HepG2 (cell line): ENCODE data around the gene FALEC. TPM values are rescaled to one million over a fixed set of nuclear protein-coding genes. Genes with fewer than 3 reads are reported as not detected.
A peak's percentile ranks its signal among the peaks of the same experiment; 100 is the strongest.

ENCODE experiments used
- DBP ChIP-seq: sonication (generic); formaldehyde crosslinking; IDR thresholded peaks from 2 replicates; pipeline ENCODE4 v1.4.0; 2020; ENCODE audit warnings: missing genetic modification reagents; ENCODE audit errors: not compliant biosample characterization
- DNMT1 ChIP-seq: sonication (generic); formaldehyde crosslinking; IDR thresholded peaks from 2 replicates; pipeline ENCODE4 v1.5.1; 2020; ENCODE audit warnings: mild to moderate bottlenecking, missing genetic modification reagents
- ELK4 ChIP-seq: sonication (generic); formaldehyde crosslinking; IDR thresholded peaks from 2 replicates; pipeline ENCODE4 v1.9.0; 2021; ENCODE audit warnings: missing genetic modification reagents, borderline replicate concordance
- GABPB1 ChIP-seq: IDR thresholded peaks from 2 replicates; pipeline ENCODE4 v1.6.1; 2016; ENCODE audit warnings: mild to moderate bottlenecking, missing genetic modification reagents, moderate library complexity, missing compliant biosample characterization
- GRHL1 ChIP-seq: sonication (generic); formaldehyde crosslinking; conservative IDR thresholded peaks from 2 replicates; pipeline ENCODE4 v1.8.0; 2022; ENCODE audit warnings: missing genetic modification reagents
- HNF1B ChIP-seq: sonication (generic); formaldehyde crosslinking; IDR thresholded peaks from 2 replicates; pipeline ENCODE4 v1.5.1; 2020; ENCODE audit warnings: mild to moderate bottlenecking, moderate library complexity, missing genetic modification reagents
- KDM5B ChIP-seq: sonication (generic); formaldehyde crosslinking; IDR thresholded peaks from 2 replicates; pipeline ENCODE4 v1.4.0; 2020; ENCODE audit warnings: missing genetic modification reagents, mild to moderate bottlenecking, borderline replicate concordance
- MAFF ChIP-seq: IDR thresholded peaks from 2 replicates; pipeline ENCODE4 v1.6.1; 2011; ENCODE audit warnings: low read depth, low read length, improper control_type of control experiment
- MXI1 ChIP-seq: IDR thresholded peaks from 3 replicates; pipeline ENCODE4 v1.6.1; 2012; ENCODE audit warnings: low read depth, low read length, inconsistent platforms, borderline replicate concordance
- NFIC ChIP-seq: IDR thresholded peaks from 2 replicates; pipeline ENCODE4 v1.6.1; 2012; ENCODE audit warnings: mild to moderate bottlenecking, low read length, inconsistent platforms
- REL ChIP-seq: sonication (generic); formaldehyde crosslinking; conservative IDR thresholded peaks from 2 replicates; pipeline ENCODE4 v1.8.0; 2022; ENCODE audit warnings: mild to moderate bottlenecking, missing genetic modification reagents, moderate library complexity
- RELA ChIP-seq: sonication (generic); formaldehyde crosslinking; IDR thresholded peaks from 2 replicates; pipeline ENCODE4 v1.4.0; 2020; ENCODE audit warnings: missing genetic modification reagents
- TRIM22 ChIP-seq: fragments of 450-650 bp; IDR thresholded peaks from 2 replicates; pipeline ENCODE4 v1.6.1; 2017
- ZIK1 ChIP-seq: sonication (generic); formaldehyde crosslinking; IDR thresholded peaks from 2 replicates; pipeline ENCODE4 v1.5.0; 2020; ENCODE audit warnings: mild to moderate bottlenecking, low read depth, missing genetic modification reagents, borderline replicate concordance
- ZNF280D ChIP-seq: sonication (generic); formaldehyde crosslinking; IDR thresholded peaks from 2 replicates; pipeline ENCODE4 v1.5.1; 2020; ENCODE audit warnings: mild to moderate bottlenecking, missing genetic modification reagents
- ZNF44 ChIP-seq: sonication (generic); formaldehyde crosslinking; IDR thresholded peaks from 2 replicates; pipeline ENCODE4 v1.5.1; 2020; ENCODE audit warnings: mild to moderate bottlenecking, missing genetic modification reagents
- ZNF460 ChIP-seq: sonication (generic); formaldehyde crosslinking; IDR thresholded peaks from 2 replicates; pipeline ENCODE4 v1.5.1; 2020; ENCODE audit warnings: missing genetic modification reagents, mild to moderate bottlenecking, borderline replicate concordance
- ZNF569 ChIP-seq: sonication (generic); formaldehyde crosslinking; IDR thresholded peaks from 2 replicates; pipeline ENCODE4 v1.5.0; 2020; ENCODE audit warnings: mild to moderate bottlenecking, missing genetic modification reagents, moderate library complexity, borderline replicate concordance
- ZZZ3 ChIP-seq: sonication (generic); formaldehyde crosslinking; IDR thresholded peaks from 2 replicates; pipeline ENCODE4 v1.4.0; 2020; ENCODE audit warnings: missing genetic modification reagents, mild to moderate bottlenecking, borderline replicate concordance
- polyA plus RNA-seq, 8 experiments: library from polyadenylated mRNA; depleted of rRNA in 3 of 8; stranded (reverse) in 7 of 8; unstranded in 1 of 8; fragments of >200 nt; fragmentation: Illumina TruSeq in 4 of 8; extraction: Trizol in 4 of 8; gene quantifications; 2 replicates each; pipeline versions ENCODE4 v1.2.1 to v1.2.3, GENCODE V29; 2011 to 2016; ENCODE audit warnings: low read depth in 4 of 8, missing spikeins in 1 of 8, mixed read lengths in 1 of 8; ENCODE audit not compliant: insufficient read depth in 1 of 8
- total RNA-seq, 5 experiments: library from RNA; depleted of rRNA; stranded (reverse); fragments of >200 nt; fragmentation: Illumina TruSeq; extraction: Trizol; gene quantifications; 2 replicates each; pipeline ENCODE4 v1.2.3, GENCODE V29; 2016; ENCODE audit warnings: low read depth in 1 of 5

Gene FALEC
- total and polyA plus RNA-seq, 2 of the 13 experiments (the other 11 are each of a cell fraction or from before 2014, with no cell fraction given), result 0.33 to 0.71 TPM

- no peak for TF ChIP-seq TRIM22
- no peak for TF ChIP-seq RELA (CRISPR knock-in tag)
- TF ChIP-seq DNMT1 (CRISPR knock-in tag), result 0 out of 2 replicates have a peak, but pooled peaks have one; percentile 20
- no peak for TF ChIP-seq ZNF569 (CRISPR knock-in tag)
- TF ChIP-seq ZNF44, result no peak
- TF ChIP-seq MXI1, result no peak; the same call in 2 of the 3 replicates
- no peak for TF ChIP-seq ZNF280D (CRISPR knock-in tag)
- TF ChIP-seq HNF1B (CRISPR knock-in tag), result no peak; the same call in 1 of the 2 replicates
- no peak for TF ChIP-seq DBP (CRISPR knock-in tag)
- no peak for TF ChIP-seq GRHL1 (CRISPR knock-in tag)
- TF ChIP-seq ZIK1 (CRISPR knock-in tag), result no peak
- TF ChIP-seq ZNF460 (CRISPR knock-in tag), result no peak
- TF ChIP-seq GABPB1 (CRISPR knock-in tag), result peak; percentile 56
- no peak for TF ChIP-seq REL (CRISPR knock-in tag)
- TF ChIP-seq MAFF, result no peak
- 0 out of 2 replicates have a peak, but pooled peaks have one; percentile 25 for TF ChIP-seq KDM5B (CRISPR knock-in tag)
- TF ChIP-seq ZZZ3 (CRISPR knock-in tag), result no peak
- no peak for TF ChIP-seq NFIC
- TF ChIP-seq ELK4 (CRISPR knock-in tag), result no peak
These were observed 36.8 kb downstream of the FALEC start (continued) for GRCh38 chr1:150552128-150552910.
